Measurements from ENCODE around the gene ARL3. TPM values are rescaled to one million over a fixed set of nuclear protein-coding genes. Genes with fewer than 3 reads are reported as not detected.
"Not testable (repeated sequence)": the region's sequence is repeated elsewhere in the genome, so short reads cannot be mapped to it uniquely, and the experiment has no call there.

Gene ARL3
- total RNA-seq, 1 experiment from 2014 or later, result 13.3 TPM

DNA sequence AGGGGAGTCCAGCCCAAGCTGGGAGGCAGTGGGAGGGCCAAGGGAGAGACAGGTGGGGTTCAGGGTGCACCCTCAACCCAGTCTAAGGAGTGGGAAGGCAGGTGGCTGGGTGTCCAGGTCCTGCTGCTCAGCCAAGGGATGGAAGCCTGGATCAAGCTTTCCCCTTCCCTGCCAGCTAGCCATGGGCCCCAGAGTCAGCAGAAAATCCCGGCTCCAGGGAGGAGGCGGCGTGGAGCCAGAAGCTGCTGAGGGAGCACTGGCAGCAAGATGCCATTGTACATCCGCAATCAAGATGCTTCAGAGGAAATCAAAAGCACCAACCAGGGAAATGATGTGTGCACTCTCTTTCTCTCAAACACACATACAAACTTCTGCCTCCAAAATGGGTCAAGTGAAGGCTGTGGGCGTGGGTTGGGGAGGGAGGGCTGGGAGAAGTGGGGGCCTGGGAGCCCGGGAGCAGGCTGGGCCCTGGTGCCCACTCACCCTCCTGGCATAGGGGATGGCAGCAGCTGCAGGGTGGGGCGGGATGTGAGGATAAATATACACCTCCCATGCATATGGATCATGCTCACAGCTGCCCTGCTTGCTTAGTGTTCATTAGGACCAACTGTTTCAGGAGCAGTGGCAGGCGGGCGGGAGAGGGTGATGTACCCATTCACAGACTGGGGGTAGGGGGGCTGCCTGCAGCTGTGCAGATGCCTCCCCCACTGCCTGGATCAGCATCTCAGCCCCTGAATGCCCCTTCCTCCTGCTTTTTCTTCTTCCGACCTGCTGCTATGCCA, 45.7 kb downstream of the ARL3 start:
- Mint-ChIP-seq H3K36me3 (no peaks in the 10 kb centered on the region), H3K9me3 (no peaks in the 10 kb centered on the region), H3K4me1 (peaks cover 38% of the 10 kb centered on the region), H3K4me3 (no peak overlapping the region), H3K27ac (no peak overlapping the region; the same call in 1 of the 2 replicates), H3K27me3 (ENCODE audit: low read depth) (no peaks in the 10 kb centered on the region)
- DNase-seq (ENCODE audit: low spot score), result no peak
- TF ChIP-seq TP53 (CRISPR knock-in tag; IDR thresholded peaks at IDR 0.05), result no peak
- TF ChIP-seq, protein P1, sequence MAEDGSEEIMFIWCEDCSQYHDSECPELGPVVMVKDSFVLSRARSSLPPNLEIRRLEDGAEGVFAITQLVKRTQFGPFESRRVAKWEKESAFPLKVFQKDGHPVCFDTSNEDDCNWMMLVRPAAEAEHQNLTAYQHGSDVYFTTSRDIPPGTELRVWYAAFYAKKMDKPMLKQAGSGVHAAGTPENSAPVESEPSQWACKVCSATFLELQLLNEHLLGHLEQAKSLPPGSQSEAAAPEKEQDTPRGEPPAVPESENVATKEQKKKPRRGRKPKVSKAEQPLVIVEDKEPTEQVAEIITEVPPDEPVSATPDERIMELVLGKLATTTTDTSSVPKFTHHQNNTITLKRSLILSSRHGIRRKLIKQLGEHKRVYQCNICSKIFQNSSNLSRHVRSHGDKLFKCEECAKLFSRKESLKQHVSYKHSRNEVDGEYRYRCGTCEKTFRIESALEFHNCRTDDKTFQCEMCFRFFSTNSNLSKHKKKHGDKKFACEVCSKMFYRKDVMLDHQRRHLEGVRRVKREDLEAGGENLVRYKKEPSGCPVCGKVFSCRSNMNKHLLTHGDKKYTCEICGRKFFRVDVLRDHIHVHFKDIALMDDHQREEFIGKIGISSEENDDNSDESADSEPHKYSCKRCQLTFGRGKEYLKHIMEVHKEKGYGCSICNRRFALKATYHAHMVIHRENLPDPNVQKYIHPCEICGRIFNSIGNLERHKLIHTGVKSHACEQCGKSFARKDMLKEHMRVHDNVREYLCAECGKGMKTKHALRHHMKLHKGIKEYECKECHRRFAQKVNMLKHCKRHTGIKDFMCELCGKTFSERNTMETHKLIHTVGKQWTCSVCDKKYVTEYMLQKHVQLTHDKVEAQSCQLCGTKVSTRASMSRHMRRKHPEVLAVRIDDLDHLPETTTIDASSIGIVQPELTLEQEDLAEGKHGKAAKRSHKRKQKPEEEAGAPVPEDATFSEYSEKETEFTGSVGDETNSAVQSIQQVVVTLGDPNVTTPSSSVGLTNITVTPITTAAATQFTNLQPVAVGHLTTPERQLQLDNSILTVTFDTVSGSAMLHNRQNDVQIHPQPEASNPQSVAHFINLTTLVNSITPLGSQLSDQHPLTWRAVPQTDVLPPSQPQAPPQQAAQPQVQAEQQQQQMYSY (CRISPR knock-in tag; IDR thresholded peaks at IDR 0.05), result peak; percentile 53
- ATAC-seq, result no peak
- ChIA-PET POLR2A (no interaction called here), CTCF (interaction anchor here (1.0 to 6.8 kb wide), 4 partner anchors 8 to 39 kb away, joined by 3 to 77 read pairs (median 6); partner anchors contain the start of gene TRIM8)

DNA sequence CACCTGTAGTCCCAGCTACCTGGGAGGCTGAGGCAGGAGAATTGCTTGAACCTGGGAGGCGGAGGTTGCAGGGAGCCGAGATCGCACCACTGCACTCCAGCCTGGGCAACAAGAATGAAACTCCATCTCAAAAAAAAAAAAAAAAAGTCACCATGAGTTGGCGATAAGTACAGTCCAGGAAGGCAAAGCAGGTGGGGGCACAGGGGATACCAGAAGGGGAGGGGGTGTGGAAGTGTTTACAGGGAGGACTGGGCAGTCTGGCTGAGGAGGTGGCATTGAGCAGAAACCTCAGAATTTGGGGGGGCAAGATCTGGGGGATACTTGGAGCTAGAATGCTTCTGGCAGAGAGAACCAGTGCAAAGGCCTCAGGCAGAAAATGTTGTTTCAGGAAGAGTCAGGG, 46.8 kb downstream of the ARL3 start:
- POLR2A ChIA-PET; DNase-seq (ENCODE audit: low spot score); H3K36me3 Mint-ChIP-seq; ATAC-seq; H3K9me3 Mint-ChIP-seq; H3K4me3 Mint-ChIP-seq; H3K27me3 Mint-ChIP-seq (ENCODE audit: low read depth); H3K27ac Mint-ChIP-seq: not testable (repeated sequence)
- peaks cover 30% of the 10 kb centered on the region for H3K4me1 Mint-ChIP-seq
- CTCF ChIA-PET, result interaction anchor here (6.8 kb wide), 1 partner anchor 9 kb away, joined by 77 read pairs; no protein-coding TSS in a partner anchor

DNA sequence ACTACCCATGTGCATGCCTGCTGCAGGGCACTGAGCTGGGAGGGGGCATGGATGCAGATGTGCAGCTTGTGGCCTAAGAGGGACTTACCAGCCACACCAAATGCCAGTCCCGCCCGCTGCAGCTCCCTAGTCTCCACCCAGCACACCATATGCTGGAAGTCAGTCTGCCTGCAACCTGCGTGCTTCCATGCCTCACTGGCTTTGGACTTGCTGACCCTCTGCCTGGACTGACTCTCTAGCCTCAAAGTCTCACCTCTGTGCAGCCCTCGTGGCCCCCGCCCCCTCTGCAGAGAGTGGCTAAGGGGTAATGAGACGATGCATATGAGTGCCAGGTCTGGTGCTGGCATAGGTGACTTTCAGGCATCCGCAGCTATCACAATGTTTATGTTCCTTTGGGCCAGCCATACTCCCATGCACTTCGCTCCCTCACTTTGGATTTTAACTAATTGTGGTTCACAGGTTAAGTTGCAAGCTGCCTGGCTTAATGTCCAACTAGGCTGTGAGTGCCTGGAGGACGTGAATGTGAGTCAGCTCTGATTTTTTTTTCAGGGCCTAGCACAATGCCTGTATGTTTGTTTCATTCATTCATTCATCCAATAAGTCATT, 48.2 kb downstream of the ARL3 start:
- Mint-ChIP-seq H3K27me3 (ENCODE audit: low read depth) (no peaks in the 10 kb centered on the region), H3K36me3 (no peaks in the 10 kb centered on the region), H3K27ac (no peak overlapping the region), H3K4me3 (no peak overlapping the region), H3K4me1 (peaks cover 27% of the 10 kb centered on the region), H3K9me3 (no peaks in the 10 kb centered on the region)
- ChIA-PET POLR2A (no interaction called here), CTCF (interaction anchor here (0.9 to 6.8 kb wide), 5 partner anchors 10 to 262 kb away, joined by 3 to 77 read pairs (median 3); partner anchors contain the start of genes CNNM2 and SUFU)
- ATAC-seq (no peak), DNase-seq (ENCODE audit: low spot score) (no peak)
- TF ChIP-seq ATF1 (CRISPR knock-in tag; IDR thresholded peaks at IDR 0.05) (no peak), TP53 (CRISPR knock-in tag; IDR thresholded peaks at IDR 0.05) (no peak), ETV6 (CRISPR knock-in tag; IDR thresholded peaks at IDR 0.05) (no peak), ZNF416 (CRISPR knock-in tag; IDR thresholded peaks at IDR 0.05) (no peak), OVOL2 (CRISPR knock-in tag; IDR thresholded peaks at IDR 0.05; ENCODE audit: borderline replicate concordance) (no peak), MXD4 (CRISPR knock-in tag; IDR thresholded peaks at IDR 0.05; ENCODE audit: borderline replicate concordance) (no peak), RELA (CRISPR knock-in tag; IDR thresholded peaks at IDR 0.05; ENCODE audit: borderline replicate concordance) (no peak), NFATC4 (CRISPR knock-in tag; IDR thresholded peaks at IDR 0.05) (no peak)
- TF ChIP-seq, protein P2, sequence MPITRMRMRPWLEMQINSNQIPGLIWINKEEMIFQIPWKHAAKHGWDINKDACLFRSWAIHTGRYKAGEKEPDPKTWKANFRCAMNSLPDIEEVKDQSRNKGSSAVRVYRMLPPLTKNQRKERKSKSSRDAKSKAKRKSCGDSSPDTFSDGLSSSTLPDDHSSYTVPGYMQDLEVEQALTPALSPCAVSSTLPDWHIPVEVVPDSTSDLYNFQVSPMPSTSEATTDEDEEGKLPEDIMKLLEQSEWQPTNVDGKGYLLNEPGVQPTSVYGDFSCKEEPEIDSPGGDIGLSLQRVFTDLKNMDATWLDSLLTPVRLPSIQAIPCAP (CRISPR knock-in tag; IDR thresholded peaks at IDR 0.05), result no peak

DNA sequence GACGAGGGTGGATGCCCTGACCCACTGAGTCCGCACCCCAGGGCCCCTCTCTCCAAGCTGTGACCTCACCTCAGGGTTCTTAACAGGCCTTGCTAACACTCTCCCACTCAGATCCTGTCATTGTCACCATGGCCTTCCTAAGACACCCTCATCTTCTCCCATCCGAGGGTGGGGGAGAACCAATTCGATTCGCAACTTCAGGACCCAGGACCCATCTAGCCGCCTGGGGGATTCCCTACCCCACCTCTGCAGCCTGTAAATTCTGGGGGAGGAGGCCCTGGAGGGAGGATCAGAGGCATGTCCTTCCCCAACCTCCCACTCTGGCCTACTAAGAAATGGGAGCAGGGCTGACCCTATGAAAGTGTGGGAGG, 52.6 kb downstream of the ARL3 start:
- TF ChIP-seq MYBL2 (CRISPR knock-in tag; IDR thresholded peaks at IDR 0.05), result no peak
- TF ChIP-seq, protein P3, sequence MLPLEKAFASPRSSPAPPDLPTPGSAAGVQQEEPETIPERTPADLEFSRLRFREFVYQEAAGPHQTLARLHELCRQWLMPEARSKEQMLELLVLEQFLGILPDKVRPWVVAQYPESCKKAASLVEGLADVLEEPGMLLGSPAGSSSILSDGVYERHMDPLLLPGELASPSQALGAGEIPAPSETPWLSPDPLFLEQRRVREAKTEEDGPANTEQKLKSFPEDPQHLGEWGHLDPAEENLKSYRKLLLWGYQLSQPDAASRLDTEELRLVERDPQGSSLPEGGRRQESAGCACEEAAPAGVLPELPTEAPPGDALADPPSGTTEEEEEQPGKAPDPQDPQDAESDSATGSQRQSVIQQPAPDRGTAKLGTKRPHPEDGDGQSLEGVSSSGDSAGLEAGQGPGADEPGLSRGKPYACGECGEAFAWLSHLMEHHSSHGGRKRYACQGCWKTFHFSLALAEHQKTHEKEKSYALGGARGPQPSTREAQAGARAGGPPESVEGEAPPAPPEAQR (CRISPR knock-in tag; IDR thresholded peaks at IDR 0.05), result no peak
- TF ChIP-seq TP53 (CRISPR knock-in tag; IDR thresholded peaks at IDR 0.05), result no peak
- TF ChIP-seq, protein P4, sequence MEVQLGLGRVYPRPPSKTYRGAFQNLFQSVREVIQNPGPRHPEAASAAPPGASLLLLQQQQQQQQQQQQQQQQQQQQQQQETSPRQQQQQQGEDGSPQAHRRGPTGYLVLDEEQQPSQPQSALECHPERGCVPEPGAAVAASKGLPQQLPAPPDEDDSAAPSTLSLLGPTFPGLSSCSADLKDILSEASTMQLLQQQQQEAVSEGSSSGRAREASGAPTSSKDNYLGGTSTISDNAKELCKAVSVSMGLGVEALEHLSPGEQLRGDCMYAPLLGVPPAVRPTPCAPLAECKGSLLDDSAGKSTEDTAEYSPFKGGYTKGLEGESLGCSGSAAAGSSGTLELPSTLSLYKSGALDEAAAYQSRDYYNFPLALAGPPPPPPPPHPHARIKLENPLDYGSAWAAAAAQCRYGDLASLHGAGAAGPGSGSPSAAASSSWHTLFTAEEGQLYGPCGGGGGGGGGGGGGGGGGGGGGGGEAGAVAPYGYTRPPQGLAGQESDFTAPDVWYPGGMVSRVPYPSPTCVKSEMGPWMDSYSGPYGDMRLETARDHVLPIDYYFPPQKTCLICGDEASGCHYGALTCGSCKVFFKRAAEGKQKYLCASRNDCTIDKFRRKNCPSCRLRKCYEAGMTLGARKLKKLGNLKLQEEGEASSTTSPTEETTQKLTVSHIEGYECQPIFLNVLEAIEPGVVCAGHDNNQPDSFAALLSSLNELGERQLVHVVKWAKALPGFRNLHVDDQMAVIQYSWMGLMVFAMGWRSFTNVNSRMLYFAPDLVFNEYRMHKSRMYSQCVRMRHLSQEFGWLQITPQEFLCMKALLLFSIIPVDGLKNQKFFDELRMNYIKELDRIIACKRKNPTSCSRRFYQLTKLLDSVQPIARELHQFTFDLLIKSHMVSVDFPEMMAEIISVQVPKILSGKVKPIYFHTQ (CRISPR knock-in tag; IDR thresholded peaks at IDR 0.05), result no peak
- DNase-seq (ENCODE audit: low spot score) (no peak), ATAC-seq (no peak)
- Mint-ChIP-seq H3K27ac (no peak overlapping the region), H3K27me3 (ENCODE audit: low read depth) (no peaks in the 10 kb centered on the region; the same call in 1 of the 2 replicates), H3K9me3 (no peaks in the 10 kb centered on the region), H3K36me3 (peaks cover 9% of the 10 kb centered on the region), H3K4me1 (peaks cover 10% of the 10 kb centered on the region), H3K4me3 (no peak overlapping the region)
- CTCF ChIA-PET, result interaction anchor here (1.1 to 2.4 kb wide), 8 partner anchors 9 to 66 kb away, joined by 4 to 21 read pairs (median 6); no protein-coding TSS in a partner anchor
- POLR2A ChIA-PET, result interaction anchor here (1.4 kb wide), 1 partner anchor 11 kb away, joined by 4 read pairs; no protein-coding TSS in a partner anchor

Measured in WTC11 (cell line).